Small intestine (tissue), 7 donors: ENCODE results near the gene SLC41A3. TPM values are rescaled to one million over a fixed set of nuclear protein-coding genes. Genes with fewer than 3 reads are reported as not detected.

Experiments used
- DNase-seq, 2 donors: peaks; one replicate each; pipeline versions ENCODE4 v3.0.0 to v3.0.0-alpha.2; 2013
- FAIRE-seq: peaks from 2 replicates; lab custom pipeline; 2012; peaks lifted over from hg19 to GRCh38; lab: Jason Lieb, UNC
- H3K27ac ChIP-seq, 3 donors: one replicate each; pipeline ENCODE4 v1.5.1; 2013; ENCODE audit warnings: low read length in 2 of 3, mild to moderate bottlenecking in 2 of 3, control low read depth in 1 of 3, inconsistent platforms in 1 of 3, low read depth in 1 of 3, moderate library complexity in 1 of 3
- H3K27me3 ChIP-seq, 3 donors: one replicate each; pipeline ENCODE4 v1.6.1; 2013; ENCODE audit warnings: low read length in 3 of 3, inconsistent platforms in 1 of 3; ENCODE audit not compliant: control insufficient read depth in 3 of 3, insufficient read depth in 3 of 3
- H3K36me3 ChIP-seq, 3 donors: one replicate each; pipeline ENCODE4 v1.6.1; 2013; ENCODE audit warnings: low read length in 3 of 3, inconsistent platforms in 1 of 3, low read depth in 1 of 3, mild to moderate bottlenecking in 1 of 3, moderate library complexity in 1 of 3; ENCODE audit not compliant: control insufficient read depth in 3 of 3, insufficient read depth in 2 of 3
- H3K4me1 ChIP-seq, 3 donors: one replicate each; pipeline ENCODE4 v1.6.1; 2013; ENCODE audit warnings: low read length in 2 of 3, inconsistent platforms in 1 of 3, low read depth in 1 of 3, mild to moderate bottlenecking in 1 of 3, moderate library complexity in 1 of 3; ENCODE audit not compliant: control insufficient read depth in 3 of 3, insufficient read depth in 2 of 3
- H3K4me3 ChIP-seq, 3 donors: one replicate each; pipeline ENCODE4 v1.5.1; 2013; ENCODE audit warnings: low read length in 3 of 3, control low read depth in 1 of 3, inconsistent platforms in 1 of 3, low read depth in 1 of 3, mild to moderate bottlenecking in 1 of 3, moderate library complexity in 1 of 3
- H3K9me3 ChIP-seq, 2 donors: one replicate each; pipeline ENCODE4 v1.6.1; 2013; ENCODE audit warnings: low read depth in 1 of 2, low read length in 1 of 2; ENCODE audit not compliant: control insufficient read depth in 2 of 2, insufficient read depth in 1 of 2
- WGBS, 3 donors: extraction: QIAGEN DNeasy Blood & Tissue Kit; methylation state at CpG; one replicate each; pipeline ENCODE4 v1.1.7; 2013; 5-methylcytosine and 5-hydroxymethylcytosine counted together
- polyA plus RNA-seq, 4 donors: library from polyadenylated mRNA; stranded (reverse) in 3 of 4; unstranded in 1 of 4; fragments of 200-250 nt in 3 of 4; fragments of 120-200 nt in 1 of 4; gene quantifications; one replicate each; pipeline versions ENCODE4 v1.2.1 to v1.2.3, GENCODE V29; 2013
- donor health status: healthy with polysubstance abuse.
- donor health status: control.
- donor health status: control.
- donor health status: Bipolar disorder and iron deficiency.
- donor health status: healthy.

The SLC41A3 gene
- polyA plus RNA-seq, 4 donors: 31.4 to 46.1 (median 36.3) TPM

GRCh38 chr3:126129398-126129891 lies 45.5 kb upstream of the SLC41A3 start:
- no peak for DNase-seq
- H3K4me3 ChIP-seq: no peak overlapping the region
- 47 to 71% (median 66%) methylated on average over 16 of the region's 16 CpGs for WGBS, 3 donors
- H3K9me3 ChIP-seq: no peaks in the 10 kb centered on the region
- no peak for FAIRE-seq
- peaks cover 0 to 61% (median 0%) of the 10 kb centered on the region in 3 donors for H3K36me3 ChIP-seq
- no peak overlapping the region for H3K27ac ChIP-seq
- H3K27me3 ChIP-seq: no peaks in the 10 kb centered on the region
- no peaks in the 10 kb centered on the region for H3K4me1 ChIP-seq

GRCh38 chr3:126128504-126129397 lies 44.8 kb upstream of the SLC41A3 start:
- Histone ChIP-seq H3K27me3 (no peaks in the 10 kb centered on the region), H3K4me3 (no peak overlapping the region), H3K36me3 (peaks cover 0 to 64% (median 0%) of the 10 kb centered on the region in 3 donors), H3K4me1 (no peaks in the 10 kb centered on the region), H3K27ac (no peak overlapping the region), H3K9me3 (no peaks in the 10 kb centered on the region)
- FAIRE-seq: no peak
- DNase-seq: no peak
- 69 to 81% (median 75%) methylated on average over 12 to 13 of the region's 13 CpGs for WGBS, 3 donors

GRCh38 chr3:126127904-126128303 lies 44.0 kb upstream of the SLC41A3 start:
- WGBS, 3 donors: 75 to 84% (median 84%) methylated on average over 7 of the region's 7 CpGs
- Histone ChIP-seq H3K4me1 (no peaks in the 10 kb centered on the region), H3K4me3 (no peak overlapping the region), H3K27ac (no peak overlapping the region), H3K36me3 (peaks cover 0 to 59% (median 0%) of the 10 kb centered on the region in 3 donors), H3K9me3 (no peaks in the 10 kb centered on the region), H3K27me3 (no peaks in the 10 kb centered on the region)
- DNase-seq (no peak), FAIRE-seq (no peak)

- H3K4me1 ChIP-seq: no peaks in the 10 kb centered on the region
- FAIRE-seq (no peak), DNase-seq (no peak)
- peaks cover 0 to 57% (median 0%) of the 10 kb centered on the region in 3 donors for H3K36me3 ChIP-seq
- H3K27ac ChIP-seq: no peak overlapping the region
- H3K27me3 ChIP-seq: no peaks in the 10 kb centered on the region
- 79 to 87% (median 86%) methylated on average over 10 of the region's 10 CpGs for WGBS, 3 donors
- H3K4me3 ChIP-seq: no peak overlapping the region
- H3K9me3 ChIP-seq: no peaks in the 10 kb centered on the region
Observed at GRCh38 chr3:126127452-126127851, 43.5 kb upstream of the SLC41A3 start.

GRCh38 chr3:126126811-126127431 lies 43.0 kb upstream of the SLC41A3 start:
- Histone ChIP-seq H3K27me3 (no peaks in the 10 kb centered on the region), H3K9me3 (no peaks in the 10 kb centered on the region), H3K27ac (no peak overlapping the region), H3K36me3 (peaks cover 0 to 52% (median 0%) of the 10 kb centered on the region in 3 donors), H3K4me3 (no peak overlapping the region), H3K4me1 (no peaks in the 10 kb centered on the region)
- DNase-seq (no peak), FAIRE-seq (no peak)
- 67 to 84% (median 82%) methylated on average over 10 of the region's 10 CpGs for WGBS, 3 donors

GRCh38 chr3:126126286-126126685 lies 42.4 kb upstream of the SLC41A3 start:
- DNase-seq: no peak

GRCh38 chr3:126125781-126126251 lies 41.9 kb upstream of the SLC41A3 start:
- no peaks in the 10 kb centered on the region for H3K9me3 ChIP-seq
- FAIRE-seq (no peak), DNase-seq (no peak)
- peaks cover 0 to 3% (median 0%) of the 10 kb centered on the region in 3 donors for H3K27me3 ChIP-seq
- WGBS, 3 donors: 37 to 84% (median 66%) methylated on average over 2 of the region's 2 CpGs
- no peak overlapping the region for H3K27ac ChIP-seq
- no peak overlapping the region for H3K4me3 ChIP-seq
- peaks cover 0 to 44% (median 0%) of the 10 kb centered on the region in 3 donors for H3K36me3 ChIP-seq
- no peaks in the 10 kb centered on the region for H3K4me1 ChIP-seq

More at GRCh38 chr3:126126286-126126685, 42.4 kb upstream of the SLC41A3 start:
- Histone ChIP-seq H3K27ac (no peak overlapping the region), H3K36me3 (peaks cover 0 to 48% (median 0%) of the 10 kb centered on the region in 3 donors), H3K4me3 (no peak overlapping the region), H3K9me3 (no peaks in the 10 kb centered on the region), H3K27me3 (peaks cover 0 to 3% (median 0%) of the 10 kb centered on the region in 3 donors), H3K4me1 (no peaks in the 10 kb centered on the region)
- 80 to 87% (median 86%) methylated on average over 12 of the region's 12 CpGs for WGBS, 3 donors
- no peak for FAIRE-seq

GRCh38 chr3:126125341-126125740 lies 41.4 kb upstream of the SLC41A3 start:
- WGBS, 3 donors: 82 to 87% (median 84%) methylated on average over 5 of the region's 5 CpGs
- Histone ChIP-seq H3K4me3 (no peak overlapping the region), H3K36me3 (peaks cover 0 to 39% (median 0%) of the 10 kb centered on the region in 3 donors), H3K9me3 (no peaks in the 10 kb centered on the region), H3K27me3 (peaks cover 0 to 3% (median 0%) of the 10 kb centered on the region in 3 donors), H3K27ac (no peak overlapping the region), H3K4me1 (no peaks in the 10 kb centered on the region)
- no peak for FAIRE-seq
- no peak for DNase-seq
